Natural killer cell (primary cell): ENCODE data around the gene SYNM. TPM values are rescaled to one million over a fixed set of nuclear protein-coding genes. Genes with fewer than 3 reads are reported as not detected.

Source experiments
- ATAC-seq, 3 donors: fragments of 150-1000 bp in 2 of 3; fragments of 200-7000 bp in 1 of 3; cut with Tn5 transposase; 1 replicate in 1 of 3; 2 replicates in 2 of 3; pipeline ENCODE4 v1.10.0; 2021; ENCODE audit warnings: mild to moderate bottlenecking in 2 of 3, moderate library complexity in 2 of 3
- DNase-seq, 2 donors: peaks; one replicate each; pipeline versions ENCODE4 v3.0.0 to v3.0.0-alpha.2; 2013 to 2021; ENCODE audit warnings: mixed read lengths in 1 of 2
- H3K27ac ChIP-seq: one replicate; pipeline ENCODE4 v1.5.1; 2013; ENCODE audit warnings: mild to moderate bottlenecking, low read length
- H3K27me3 ChIP-seq: one replicate; pipeline ENCODE4 v1.6.1; 2013; ENCODE audit warnings: low read length; ENCODE audit not compliant: control insufficient read depth, insufficient read depth
- H3K36me3 ChIP-seq: one replicate; pipeline ENCODE4 v1.6.1; 2013; ENCODE audit warnings: low read length; ENCODE audit not compliant: control insufficient read depth, insufficient read depth
- H3K4me1 ChIP-seq: one replicate; pipeline ENCODE4 v1.6.1; 2013; ENCODE audit warnings: low read length; ENCODE audit not compliant: control insufficient read depth, insufficient read depth
- H3K4me3 ChIP-seq: one replicate; pipeline ENCODE4 v1.5.1; 2013; ENCODE audit warnings: low read length
- H3K9me3 ChIP-seq: one replicate; pipeline ENCODE4 v1.6.1; 2013; ENCODE audit warnings: low read length; ENCODE audit not compliant: control insufficient read depth, insufficient read depth
- H3K27ac Mint-ChIP-seq, 2 donors: one replicate each; pipeline ENCODE4 v1.8.0; 2022; ENCODE audit warnings: mild to moderate bottlenecking in 2 of 2, mixed read lengths in 2 of 2, moderate library complexity in 1 of 2
- H3K27me3 Mint-ChIP-seq, 2 donors: one replicate each; pipeline ENCODE4 v1.8.0; 2022; ENCODE audit warnings: low read depth in 2 of 2, mixed read lengths in 2 of 2
- H3K36me3 Mint-ChIP-seq: one replicate; pipeline ENCODE4 v1.8.0; 2022; ENCODE audit warnings: mixed read lengths
- H3K4me1 Mint-ChIP-seq, 2 donors: one replicate each; pipeline ENCODE4 v1.8.0; 2022; ENCODE audit warnings: mixed read lengths in 2 of 2
- H3K4me3 Mint-ChIP-seq: one replicate; pipeline ENCODE4 v1.8.0; 2022; ENCODE audit warnings: mild to moderate bottlenecking, moderate library complexity, mixed read lengths
- H3K9me3 Mint-ChIP-seq, 2 donors: one replicate each; pipeline ENCODE4 v1.8.0; 2022; ENCODE audit warnings: mixed read lengths in 2 of 2
- WGBS: methylation state at CpG from one replicate; pipeline ENCODE4 v1.1.7; 2013; ENCODE audit warnings: missing lambda C conversion rate; ENCODE audit not compliant: insufficient coverage; 5-methylcytosine and 5-hydroxymethylcytosine counted together
- intact Hi-C: fragments of 100-400 bp; cut with micrococcal nuclease; formaldehyde crosslinking; loops from one replicate; pipeline ENCODE4 v1.14.2; 2022
- total RNA-seq, 4 donors: library from RNA; stranded (reverse); fragments of 120-200 nt in 1 of 4; gene quantifications; one replicate each; pipeline versions ENCODE4 v1.2.3 to v1.2.4, GENCODE V29; 2013 to 2022
- TF ChIP-seq, protein P1 (sequence below): fragments of 200-600 bp; IDR thresholded peaks from one replicate; pipeline ENCODE4 v1.8.0; 2022; ENCODE audit warnings: antibody characterized with exemption

The SYNM gene
- total RNA-seq, 3 donors from 2014 or later (not counting 1 experiment from before 2014, with no cell fraction given) = 0.11 to 0.48 (median 0.42) TPM

DNA sequence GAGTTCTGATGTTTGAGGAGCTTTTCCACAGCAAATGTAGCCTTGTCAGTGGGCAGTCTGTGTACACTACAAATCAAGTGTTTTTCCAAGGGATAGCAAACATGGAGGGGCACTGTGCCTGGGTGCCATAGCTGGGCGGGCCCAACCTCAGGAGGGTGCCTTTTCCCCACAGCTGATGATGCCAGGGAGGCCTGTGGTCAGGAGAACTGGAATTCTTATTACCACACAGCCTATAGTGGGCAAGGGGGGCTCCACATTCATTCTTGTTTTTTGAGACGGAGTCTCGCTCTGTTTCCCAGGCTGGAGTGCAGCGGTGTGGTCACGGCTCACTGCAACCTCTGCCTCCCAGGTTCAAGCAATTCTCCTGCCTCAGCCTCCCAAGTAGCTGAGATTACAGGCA is 41.8 kb downstream of the SYNM start:
- H3K4me3 ChIP-seq = no peak overlapping the region
- 81% methylated on average over 5 of the region's 5 CpGs for WGBS

GRCh38 chr15:99148851-99149276 is 44.0 kb downstream of the SYNM start:
- no peak overlapping the region for H3K27ac ChIP-seq
- H3K27me3 ChIP-seq = no peaks in the 10 kb centered on the region
- no peak overlapping the region for H3K4me3 ChIP-seq
- Mint-ChIP-seq H3K27me3 (peaks cover 2 to 21% of the 10 kb centered on the region in 2 donors), H3K4me1 (no peaks in the 10 kb centered on the region), H3K27ac (no peak overlapping the region), H3K4me3 (no peak overlapping the region), H3K36me3 (no peaks in the 10 kb centered on the region), H3K9me3 (no peaks in the 10 kb centered on the region)
- TF ChIP-seq, protein P1, sequence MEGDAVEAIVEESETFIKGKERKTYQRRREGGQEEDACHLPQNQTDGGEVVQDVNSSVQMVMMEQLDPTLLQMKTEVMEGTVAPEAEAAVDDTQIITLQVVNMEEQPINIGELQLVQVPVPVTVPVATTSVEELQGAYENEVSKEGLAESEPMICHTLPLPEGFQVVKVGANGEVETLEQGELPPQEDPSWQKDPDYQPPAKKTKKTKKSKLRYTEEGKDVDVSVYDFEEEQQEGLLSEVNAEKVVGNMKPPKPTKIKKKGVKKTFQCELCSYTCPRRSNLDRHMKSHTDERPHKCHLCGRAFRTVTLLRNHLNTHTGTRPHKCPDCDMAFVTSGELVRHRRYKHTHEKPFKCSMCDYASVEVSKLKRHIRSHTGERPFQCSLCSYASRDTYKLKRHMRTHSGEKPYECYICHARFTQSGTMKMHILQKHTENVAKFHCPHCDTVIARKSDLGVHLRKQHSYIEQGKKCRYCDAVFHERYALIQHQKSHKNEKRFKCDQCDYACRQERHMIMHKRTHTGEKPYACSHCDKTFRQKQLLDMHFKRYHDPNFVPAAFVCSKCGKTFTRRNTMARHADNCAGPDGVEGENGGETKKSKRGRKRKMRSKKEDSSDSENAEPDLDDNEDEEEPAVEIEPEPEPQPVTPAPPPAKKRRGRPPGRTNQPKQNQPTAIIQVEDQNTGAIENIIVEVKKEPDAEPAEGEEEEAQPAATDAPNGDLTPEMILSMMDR = no peak
- no peaks in the 10 kb centered on the region for H3K9me3 ChIP-seq
- H3K4me1 ChIP-seq = no peaks in the 10 kb centered on the region
- intact Hi-C loops = no loop called here
- DNase-seq = no peak
- H3K36me3 ChIP-seq = no peaks in the 10 kb centered on the region
- WGBS = 93% methylated on average over 7 of the region's 7 CpGs
- no peak for ATAC-seq

More for the DNA sequence above, 41.8 kb downstream of the SYNM start:
- Histone ChIP-seq H3K9me3 (no peaks in the 10 kb centered on the region), H3K27ac (no peak overlapping the region), H3K27me3 (no peaks in the 10 kb centered on the region), H3K36me3 (no peaks in the 10 kb centered on the region), H3K4me1 (no peaks in the 10 kb centered on the region)
- no peaks in the 10 kb centered on the region for H3K9me3 Mint-ChIP-seq
- H3K4me1 Mint-ChIP-seq = no peaks in the 10 kb centered on the region
- intact Hi-C loops = no loop called here
- no peak for DNase-seq
- no peaks in the 10 kb centered on the region for H3K36me3 Mint-ChIP-seq
- no peak overlapping the region for H3K4me3 Mint-ChIP-seq
- peaks cover 2 to 19% of the 10 kb centered on the region in 2 donors for H3K27me3 Mint-ChIP-seq
- ATAC-seq = no peak
- H3K27ac Mint-ChIP-seq = no peak overlapping the region
- TF ChIP-seq, protein P1 = no peak

- TF ChIP-seq, protein P1 = no peak
- Histone ChIP-seq H3K9me3 (no peaks in the 10 kb centered on the region), H3K27ac (no peak overlapping the region), H3K27me3 (no peaks in the 10 kb centered on the region), H3K4me3 (no peak overlapping the region), H3K4me1 (no peaks in the 10 kb centered on the region), H3K36me3 (no peaks in the 10 kb centered on the region)
- no peak for ATAC-seq
- DNase-seq = no peak
- Mint-ChIP-seq H3K27me3 (peaks cover 2 to 16% of the 10 kb centered on the region in 2 donors), H3K27ac (no peak overlapping the region), H3K36me3 (no peaks in the 10 kb centered on the region), H3K9me3 (no peaks in the 10 kb centered on the region), H3K4me3 (no peak overlapping the region), H3K4me1 (no peaks in the 10 kb centered on the region)
- WGBS = 93% methylated on average over 4 of the region's 4 CpGs
- intact Hi-C loops = no loop called here
Measured at GRCh38 chr15:99149366-99149765, 44.5 kb downstream of the SYNM start.

GRCh38 chr15:99151156-99151555 is 46.3 kb downstream of the SYNM start:
- Mint-ChIP-seq H3K27me3 (peaks cover 0 to 8% of the 10 kb centered on the region in 2 donors), H3K9me3 (no peaks in the 10 kb centered on the region), H3K4me3 (no peak overlapping the region), H3K4me1 (no peaks in the 10 kb centered on the region), H3K27ac (no peak overlapping the region), H3K36me3 (no peaks in the 10 kb centered on the region)
- ATAC-seq (no peak), DNase-seq (no peak)
- Histone ChIP-seq H3K9me3 (no peaks in the 10 kb centered on the region), H3K4me1 (no peaks in the 10 kb centered on the region), H3K27me3 (no peaks in the 10 kb centered on the region), H3K27ac (no peak overlapping the region), H3K4me3 (no peak overlapping the region), H3K36me3 (no peaks in the 10 kb centered on the region)
- intact Hi-C loops = no loop called here
- TF ChIP-seq, protein P1 = no peak
- 79% methylated on average over 2 of the region's 2 CpGs for WGBS
